Mesothelial cell of epicardium (in vitro differentiated cells): Measurements from ENCODE around the gene FOXN3. TPM values are rescaled to one million over a fixed set of nuclear protein-coding genes. Genes with fewer than 3 reads are reported as not detected.
A peak's percentile ranks its signal among the peaks of the same experiment; 100 is the strongest.

Experiments used
- DNase-seq, 2 experiments: peaks; one replicate each; pipeline ENCODE4 v3.0.0; 2021; ENCODE audit warnings: low spot score in 2 of 2; ENCODE audit not compliant: unreplicated experiment in 2 of 2
- H3K27ac Mint-ChIP-seq: 2 replicates; pipeline ENCODE4 v1.8.0; 2021; ENCODE audit warnings: mixed read lengths
- H3K27me3 Mint-ChIP-seq: 2 replicates; pipeline ENCODE4 v1.8.0; 2021; ENCODE audit warnings: low read depth, mixed read lengths
- H3K36me3 Mint-ChIP-seq: 2 replicates; pipeline ENCODE4 v1.8.0; 2021; ENCODE audit warnings: mixed read lengths
- H3K4me1 Mint-ChIP-seq: 2 replicates; pipeline ENCODE4 v1.8.0; 2021; ENCODE audit warnings: mixed read lengths
- H3K4me3 Mint-ChIP-seq: 2 replicates; pipeline ENCODE4 v1.8.0; 2021; ENCODE audit warnings: mild to moderate bottlenecking, moderate library complexity, mixed read lengths
- H3K9me3 Mint-ChIP-seq: 2 replicates; pipeline ENCODE4 v1.8.0; 2021; ENCODE audit warnings: mixed read lengths
- CTCF ChIP-seq: fragments of 200-600 bp; sonication (generic); IDR thresholded peaks from one replicate; pipeline ENCODE4 v1.5.0; 2021; ENCODE audit warnings: antibody characterized with exemption; ENCODE audit not compliant: unreplicated experiment
- total RNA-seq: library from RNA; stranded (reverse); gene quantifications from 3 replicates; pipeline ENCODE4 v1.2.1, GENCODE V29; 2021

The FOXN3 gene
- total RNA-seq, 1 donor from 2014 or later, result 124 TPM

GRCh38 chr14:89344920-89345254 lies 72.1 kb downstream of the FOXN3 start:
- Mint-ChIP-seq H3K9me3 (peaks cover 13% of the 10 kb centered on the region), H3K4me1 (peaks cover 19% of the 10 kb centered on the region), H3K27ac (no peak overlapping the region)

GRCh38 chr14:89343356-89343755 lies 73.7 kb downstream of the FOXN3 start:
- Mint-ChIP-seq H3K27ac (no peak overlapping the region), H3K4me1 (peaks cover 26% of the 10 kb centered on the region), H3K36me3 (peaks cover 21% of the 10 kb centered on the region), H3K27me3 (no peaks in the 10 kb centered on the region), H3K4me3 (no peak overlapping the region), H3K9me3 (peaks cover 13% of the 10 kb centered on the region)
- no peak for TF ChIP-seq CTCF
- DNase-seq, result no peak

More at GRCh38 chr14:89344920-89345254, 72.1 kb downstream of the FOXN3 start:
- Mint-ChIP-seq H3K4me3 (no peak overlapping the region), H3K36me3 (peaks cover 26% of the 10 kb centered on the region), H3K27me3 (no peaks in the 10 kb centered on the region)
- DNase-seq, result no peak
- no peak for TF ChIP-seq CTCF

GRCh38 chr14:89342049-89342448 lies 75.0 kb downstream of the FOXN3 start:
- no peak for DNase-seq
- H3K9me3 Mint-ChIP-seq, result peaks cover 10% of the 10 kb centered on the region
- H3K4me3 Mint-ChIP-seq, result no peak overlapping the region
- H3K4me1 Mint-ChIP-seq, result peaks cover 39% of the 10 kb centered on the region
- no peaks in the 10 kb centered on the region for H3K27me3 Mint-ChIP-seq
- peaks cover 11% of the 10 kb centered on the region for H3K36me3 Mint-ChIP-seq
- TF ChIP-seq CTCF, result no peak
- no peak overlapping the region for H3K27ac Mint-ChIP-seq

- DNase-seq, result no peak
- no peaks in the 10 kb centered on the region for H3K27me3 Mint-ChIP-seq
- H3K4me3 Mint-ChIP-seq, result no peak overlapping the region
- H3K27ac Mint-ChIP-seq, result peak overlapping the region; percentile 88
- no peak for TF ChIP-seq CTCF
- no peaks in the 10 kb centered on the region for H3K36me3 Mint-ChIP-seq
- H3K9me3 Mint-ChIP-seq, result no peaks in the 10 kb centered on the region
- H3K4me1 Mint-ChIP-seq, result peaks cover 49% of the 10 kb centered on the region
These were observed 76.5 kb downstream of the FOXN3 start for GRCh38 chr14:89340200-89341181.

- H3K9me3 Mint-ChIP-seq, result no peaks in the 10 kb centered on the region
- DNase-seq, result no peak
- no peak for TF ChIP-seq CTCF
- H3K27me3 Mint-ChIP-seq, result no peaks in the 10 kb centered on the region
- no peak overlapping the region for H3K4me3 Mint-ChIP-seq
- H3K4me1 Mint-ChIP-seq, result peaks cover 49% of the 10 kb centered on the region
- H3K36me3 Mint-ChIP-seq, result no peaks in the 10 kb centered on the region
- peak overlapping the region; percentile 88 for H3K27ac Mint-ChIP-seq
These were observed 77.5 kb downstream of the FOXN3 start for GRCh38 chr14:89339579-89339978.
